HL-60 (cell line): ENCODE data around the gene ATG2B.

Source experiments
- TF ChIP-seq, protein P1 (sequence below): IDR thresholded peaks from one replicate; pipeline ENCODE4 v1.5.1; 2011; ENCODE audit warnings: low read length, control low read depth, inconsistent platforms; ENCODE audit not compliant: insufficient read depth
- TF ChIP-seq, protein P2 (sequence below): IDR thresholded peaks from 2 replicates; pipeline ENCODE4 v1.6.1; 2012; ENCODE audit warnings: low read depth; ENCODE audit not compliant: insufficient replicate concordance

DNA sequence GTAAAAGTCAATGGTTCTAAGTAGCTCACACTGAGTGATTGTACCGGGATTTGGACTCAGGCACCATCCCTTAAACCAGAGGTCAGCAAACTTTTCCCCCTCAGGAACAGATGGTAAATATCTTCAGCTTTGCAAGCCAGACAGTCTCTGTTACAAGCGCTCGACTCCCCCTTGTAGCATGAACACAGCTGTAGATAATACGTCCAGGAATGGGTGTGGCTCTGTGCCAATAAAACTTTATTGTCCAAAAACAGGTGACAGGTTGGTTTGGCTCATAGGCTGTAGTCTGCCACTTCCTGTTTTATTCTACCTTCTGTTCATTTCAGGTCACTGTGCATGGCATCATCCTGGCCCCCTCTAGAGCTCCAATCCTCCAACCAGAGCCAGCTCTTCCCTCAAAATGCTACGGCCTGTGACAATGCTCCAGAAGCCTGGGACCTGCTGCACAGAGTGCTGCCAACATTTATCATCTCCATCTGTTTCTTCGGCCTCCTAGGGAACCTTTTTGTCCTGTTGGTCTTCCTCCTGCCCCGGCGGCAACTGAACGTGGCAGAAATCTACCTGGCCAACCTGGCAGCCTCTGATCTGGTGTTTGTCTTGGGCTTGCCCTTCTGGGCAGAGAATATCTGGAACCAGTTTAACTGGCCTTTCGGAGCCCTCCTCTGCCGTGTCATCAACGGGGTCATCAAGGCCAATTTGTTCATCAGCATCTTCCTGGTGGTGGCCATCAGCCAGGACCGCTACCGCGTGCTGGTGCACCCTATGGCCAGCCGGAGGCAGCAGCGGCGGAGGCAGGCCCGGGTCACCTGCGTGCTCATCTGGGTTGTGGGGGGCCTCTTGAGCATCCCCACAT lies 99.6 kb downstream of the ATG2B start:
- TF ChIP-seq, protein P1, sequence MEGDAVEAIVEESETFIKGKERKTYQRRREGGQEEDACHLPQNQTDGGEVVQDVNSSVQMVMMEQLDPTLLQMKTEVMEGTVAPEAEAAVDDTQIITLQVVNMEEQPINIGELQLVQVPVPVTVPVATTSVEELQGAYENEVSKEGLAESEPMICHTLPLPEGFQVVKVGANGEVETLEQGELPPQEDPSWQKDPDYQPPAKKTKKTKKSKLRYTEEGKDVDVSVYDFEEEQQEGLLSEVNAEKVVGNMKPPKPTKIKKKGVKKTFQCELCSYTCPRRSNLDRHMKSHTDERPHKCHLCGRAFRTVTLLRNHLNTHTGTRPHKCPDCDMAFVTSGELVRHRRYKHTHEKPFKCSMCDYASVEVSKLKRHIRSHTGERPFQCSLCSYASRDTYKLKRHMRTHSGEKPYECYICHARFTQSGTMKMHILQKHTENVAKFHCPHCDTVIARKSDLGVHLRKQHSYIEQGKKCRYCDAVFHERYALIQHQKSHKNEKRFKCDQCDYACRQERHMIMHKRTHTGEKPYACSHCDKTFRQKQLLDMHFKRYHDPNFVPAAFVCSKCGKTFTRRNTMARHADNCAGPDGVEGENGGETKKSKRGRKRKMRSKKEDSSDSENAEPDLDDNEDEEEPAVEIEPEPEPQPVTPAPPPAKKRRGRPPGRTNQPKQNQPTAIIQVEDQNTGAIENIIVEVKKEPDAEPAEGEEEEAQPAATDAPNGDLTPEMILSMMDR, result no peak
- TF ChIP-seq, protein P2, sequence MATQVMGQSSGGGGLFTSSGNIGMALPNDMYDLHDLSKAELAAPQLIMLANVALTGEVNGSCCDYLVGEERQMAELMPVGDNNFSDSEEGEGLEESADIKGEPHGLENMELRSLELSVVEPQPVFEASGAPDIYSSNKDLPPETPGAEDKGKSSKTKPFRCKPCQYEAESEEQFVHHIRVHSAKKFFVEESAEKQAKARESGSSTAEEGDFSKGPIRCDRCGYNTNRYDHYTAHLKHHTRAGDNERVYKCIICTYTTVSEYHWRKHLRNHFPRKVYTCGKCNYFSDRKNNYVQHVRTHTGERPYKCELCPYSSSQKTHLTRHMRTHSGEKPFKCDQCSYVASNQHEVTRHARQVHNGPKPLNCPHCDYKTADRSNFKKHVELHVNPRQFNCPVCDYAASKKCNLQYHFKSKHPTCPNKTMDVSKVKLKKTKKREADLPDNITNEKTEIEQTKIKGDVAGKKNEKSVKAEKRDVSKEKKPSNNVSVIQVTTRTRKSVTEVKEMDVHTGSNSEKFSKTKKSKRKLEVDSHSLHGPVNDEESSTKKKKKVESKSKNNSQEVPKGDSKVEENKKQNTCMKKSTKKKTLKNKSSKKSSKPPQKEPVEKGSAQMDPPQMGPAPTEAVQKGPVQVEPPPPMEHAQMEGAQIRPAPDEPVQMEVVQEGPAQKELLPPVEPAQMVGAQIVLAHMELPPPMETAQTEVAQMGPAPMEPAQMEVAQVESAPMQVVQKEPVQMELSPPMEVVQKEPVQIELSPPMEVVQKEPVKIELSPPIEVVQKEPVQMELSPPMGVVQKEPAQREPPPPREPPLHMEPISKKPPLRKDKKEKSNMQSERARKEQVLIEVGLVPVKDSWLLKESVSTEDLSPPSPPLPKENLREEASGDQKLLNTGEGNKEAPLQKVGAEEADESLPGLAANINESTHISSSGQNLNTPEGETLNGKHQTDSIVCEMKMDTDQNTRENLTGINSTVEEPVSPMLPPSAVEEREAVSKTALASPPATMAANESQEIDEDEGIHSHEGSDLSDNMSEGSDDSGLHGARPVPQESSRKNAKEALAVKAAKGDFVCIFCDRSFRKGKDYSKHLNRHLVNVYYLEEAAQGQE, result no peak
